ENCODE data around the gene PCNA. TPM values are rescaled to one million over a fixed set of nuclear protein-coding genes. Genes with fewer than 3 reads are reported as not detected.
A peak's percentile ranks its signal among the peaks of the same experiment; 100 is the strongest.
"Not testable (repeated sequence)": the region's sequence is repeated elsewhere in the genome, so short reads cannot be mapped to it uniquely, and the experiment has no call there.

PCNA gene
- total and polyA plus RNA-seq, 8 donors: 0.87 to 82.3 (median 65.8) TPM

DNA sequence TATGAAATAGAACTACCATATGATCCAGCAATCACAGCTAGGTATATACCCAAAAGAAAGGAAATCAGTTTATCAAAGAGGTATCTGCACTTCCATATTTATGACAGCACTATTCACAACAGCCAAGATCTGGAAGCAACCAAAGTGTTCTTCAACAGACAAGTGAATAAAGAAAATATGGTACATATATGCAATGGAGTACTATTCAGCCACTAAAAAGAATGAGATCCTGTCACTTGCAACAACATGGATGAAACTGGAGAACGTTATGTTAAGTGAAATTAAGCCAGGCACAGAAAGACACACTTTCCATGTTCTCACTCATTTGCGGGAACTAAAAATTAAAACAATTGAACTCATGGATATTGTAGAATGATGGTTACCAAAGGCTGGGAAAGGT, 15.3 kb downstream of the PCNA start:
- peaks cover 64 to 99% (median 95%) of the 10 kb centered on the region in 4 donors for H3K36me3 ChIP-seq
- no peak for DNase-seq
- H3K27me3 ChIP-seq: no peaks in the 10 kb centered on the region
- H3K9me3 ChIP-seq: no peaks in the 10 kb centered on the region
- WGBS, 5 donors: 95 to 98% (median 96%) methylated on average over 2 of the region's 2 CpGs
- no peak for TF ChIP-seq POLR2AphosphoS5 (IDR thresholded peaks at IDR 0.05)
- no peak overlapping the region for H3K27ac ChIP-seq
- no peak overlapping the region for H3K4me3 ChIP-seq
- intact Hi-C loops (cut with DNase I; ENCODE audit: low total_unique reads): no loop called here
- H3K4me1 ChIP-seq: peaks cover 0 to 10% (median 0%) of the 10 kb centered on the region in 4 donors

DNA sequence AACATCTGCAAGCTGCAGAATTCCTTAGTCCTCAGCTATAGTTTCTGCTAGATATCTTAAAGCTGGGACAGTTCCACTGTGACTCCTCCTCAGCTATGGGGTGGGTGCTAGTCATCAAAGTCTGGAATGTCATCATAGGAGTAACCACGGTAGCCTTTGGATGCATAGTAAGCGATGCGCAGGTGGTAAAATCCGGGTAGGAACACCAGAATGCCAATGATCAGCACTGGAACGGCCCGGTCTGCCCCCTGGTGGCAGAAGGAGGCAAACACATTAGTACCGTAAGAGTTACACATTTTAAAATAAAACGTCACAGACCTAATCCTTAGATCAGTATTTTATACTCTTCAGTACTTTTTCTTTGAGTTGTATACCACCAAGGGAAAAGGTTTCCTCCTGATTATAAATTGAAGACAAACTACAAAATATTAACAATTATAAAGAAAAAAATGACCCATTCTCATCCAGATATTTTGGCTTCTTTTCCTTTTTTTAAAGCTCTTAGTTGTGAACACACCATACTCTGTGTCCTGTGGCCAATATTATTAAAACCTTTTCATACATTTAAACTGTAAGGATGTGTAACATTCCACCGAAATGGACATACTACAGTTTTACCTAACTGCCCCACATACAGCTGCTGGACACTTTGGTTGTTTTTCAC, 18.9 kb downstream of the PCNA start:
- Histone ChIP-seq H3K36me3 (peaks cover 44 to 98% (median 93%) of the 10 kb centered on the region in 4 donors), H3K4me1 (peaks cover 0 to 10% (median 0%) of the 10 kb centered on the region in 4 donors), H3K27ac (peak overlapping the region in 1 of 5 donors; percentile 10), H3K9me3 (no peaks in the 10 kb centered on the region), H3K27me3 (no peaks in the 10 kb centered on the region), H3K4me3 (no peak overlapping the region)
- WGBS, 5 donors: 7 to 12% (median 10%) methylated on average over 9 of the region's 9 CpGs
- DNase-seq: peak; percentile 84 to 85
- intact Hi-C loops (cut with DNase I; ENCODE audit: low total_unique reads): no loop called here
- TF ChIP-seq, protein P1, sequence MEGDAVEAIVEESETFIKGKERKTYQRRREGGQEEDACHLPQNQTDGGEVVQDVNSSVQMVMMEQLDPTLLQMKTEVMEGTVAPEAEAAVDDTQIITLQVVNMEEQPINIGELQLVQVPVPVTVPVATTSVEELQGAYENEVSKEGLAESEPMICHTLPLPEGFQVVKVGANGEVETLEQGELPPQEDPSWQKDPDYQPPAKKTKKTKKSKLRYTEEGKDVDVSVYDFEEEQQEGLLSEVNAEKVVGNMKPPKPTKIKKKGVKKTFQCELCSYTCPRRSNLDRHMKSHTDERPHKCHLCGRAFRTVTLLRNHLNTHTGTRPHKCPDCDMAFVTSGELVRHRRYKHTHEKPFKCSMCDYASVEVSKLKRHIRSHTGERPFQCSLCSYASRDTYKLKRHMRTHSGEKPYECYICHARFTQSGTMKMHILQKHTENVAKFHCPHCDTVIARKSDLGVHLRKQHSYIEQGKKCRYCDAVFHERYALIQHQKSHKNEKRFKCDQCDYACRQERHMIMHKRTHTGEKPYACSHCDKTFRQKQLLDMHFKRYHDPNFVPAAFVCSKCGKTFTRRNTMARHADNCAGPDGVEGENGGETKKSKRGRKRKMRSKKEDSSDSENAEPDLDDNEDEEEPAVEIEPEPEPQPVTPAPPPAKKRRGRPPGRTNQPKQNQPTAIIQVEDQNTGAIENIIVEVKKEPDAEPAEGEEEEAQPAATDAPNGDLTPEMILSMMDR (IDR thresholded peaks at IDR 0.05): peak in 5 of 7 experiments; percentile 76 to 92 (median 84)
- no peak for TF ChIP-seq POLR2A (IDR thresholded peaks at IDR 0.05)

- intact Hi-C loops (cut with DNase I; ENCODE audit: low total_unique reads): loop anchor here (5.0 kb wide), 1 partner anchor 333 kb away; no protein-coding TSS in a partner anchor
- Histone ChIP-seq H3K4me1 (peaks cover 0 to 10% (median 0%) of the 10 kb centered on the region in 4 donors), H3K36me3 (peaks cover 36 to 96% (median 86%) of the 10 kb centered on the region in 4 donors)
- DNase-seq, H3K4me3 ChIP-seq, H3K27ac ChIP-seq, H3K27me3 ChIP-seq, H3K9me3 ChIP-seq: not testable (repeated sequence)
- WGBS, 5 donors: 92 to 97% (median 94%) methylated on average over 3 of the region's 3 CpGs
These were observed 19.8 kb downstream of the PCNA start for GRCh38 chr20:5099909-5100308.

GRCh38 chr20:5099009-5099408, 20.7 kb downstream of the PCNA start:
- WGBS, 5 donors: 84 to 96% (median 93%) methylated on average over 1 of the region's 1 CpG
- not testable (repeated sequence) for H3K27ac ChIP-seq, H3K9me3 ChIP-seq, H3K27me3 ChIP-seq, DNase-seq, H3K4me3 ChIP-seq
- intact Hi-C loops (cut with DNase I; ENCODE audit: low total_unique reads): loop anchor here (5.0 kb wide), 1 partner anchor 332 kb away; no protein-coding TSS in a partner anchor
- Histone ChIP-seq H3K4me1 (peaks cover 0 to 10% (median 0%) of the 10 kb centered on the region in 4 donors), H3K36me3 (peaks cover 27 to 87% (median 77%) of the 10 kb centered on the region in 4 donors)

GRCh38 chr20:5096463-5096862, 23.3 kb downstream of the PCNA start:
- H3K27me3 ChIP-seq: no peaks in the 10 kb centered on the region
- intact Hi-C loops (cut with DNase I; ENCODE audit: low total_unique reads): loop anchor here (5.0 kb wide), 1 partner anchor 329 kb away; no protein-coding TSS in a partner anchor
- no peak overlapping the region for H3K27ac ChIP-seq
- 83 to 97% (median 86%) methylated on average over 2 of the region's 2 CpGs for WGBS, 5 donors
- H3K9me3 ChIP-seq: no peaks in the 10 kb centered on the region
- no peak overlapping the region for H3K4me3 ChIP-seq
- peaks cover 14 to 69% (median 60%) of the 10 kb centered on the region in 4 donors for H3K36me3 ChIP-seq
- TF ChIP-seq POLR2A (IDR thresholded peaks at IDR 0.05) (no peak), EP300 (IDR thresholded peaks at IDR 0.05) (no peak), POLR2AphosphoS5 (IDR thresholded peaks at IDR 0.05) (no peak)
- TF ChIP-seq, protein P1 (IDR thresholded peaks at IDR 0.05): no peak
- DNase-seq: no peak
- H3K4me1 ChIP-seq: peaks cover 0 to 10% (median 0%) of the 10 kb centered on the region in 4 donors

- no peak for DNase-seq
- no peak for TF ChIP-seq POLR2A (IDR thresholded peaks at IDR 0.05)
- TF ChIP-seq EP300 (IDR thresholded peaks at IDR 0.05): no peak
- TF ChIP-seq, protein P1 (IDR thresholded peaks at IDR 0.05): no peak
- TF ChIP-seq POLR2AphosphoS5 (IDR thresholded peaks at IDR 0.05): no peak
- Histone ChIP-seq H3K27me3 (no peaks in the 10 kb centered on the region), H3K36me3 (peaks cover 14 to 63% (median 56%) of the 10 kb centered on the region in 4 donors), H3K27ac (no peak overlapping the region), H3K4me3 (no peak overlapping the region), H3K9me3 (no peaks in the 10 kb centered on the region), H3K4me1 (peaks cover 0 to 6% (median 0%) of the 10 kb centered on the region in 4 donors)
- intact Hi-C loops (cut with DNase I; ENCODE audit: low total_unique reads): loop anchor here (5.0 kb wide), 1 partner anchor 329 kb away; no protein-coding TSS in a partner anchor
- 89 to 100% (median 93%) methylated on average over 3 of the region's 3 CpGs for WGBS, 5 donors
These were observed 23.8 kb downstream of the PCNA start for GRCh38 chr20:5095931-5096330.

All from stomach (tissue), 9 donors.